Measurements from ENCODE around the gene ELOA.

GRCh38 chr1:23791516-23792047, 48.3 kb downstream of the ELOA start:
- TF ChIP-seq CTCF (IDR thresholded peaks at IDR 0.05) = no peak
- TF ChIP-seq POLR2A (IDR thresholded peaks at IDR 0.05) = no peak
